ENCODE measurements around the gene LTBP1.
A peak's percentile ranks its signal among the peaks of the same experiment; 100 is the strongest.
"Not testable (repeated sequence)": the region's sequence is repeated elsewhere in the genome, so short reads cannot be mapped to it uniquely, and the experiment has no call there.

LTBP1 gene

DNA sequence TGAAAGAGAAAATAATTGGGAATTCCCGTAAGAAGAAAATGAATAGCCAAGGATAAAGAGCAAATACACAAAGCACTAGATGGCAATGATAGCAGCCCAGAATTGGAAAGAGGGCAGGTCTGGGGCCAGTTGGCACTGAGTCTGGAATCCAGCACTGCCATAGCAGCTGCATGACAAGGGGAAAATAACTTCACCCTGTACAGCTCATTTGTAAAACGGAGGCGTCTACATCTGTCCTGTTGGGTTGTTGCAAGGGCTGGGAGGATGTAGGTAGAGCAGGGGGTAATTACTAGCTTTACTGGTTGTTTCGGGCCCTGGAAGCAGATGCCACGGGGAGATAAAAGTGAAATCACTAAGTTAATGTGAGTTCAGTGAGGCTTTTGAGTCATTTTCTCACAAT, 419.7 kb downstream of the LTBP1 start:
- DNase-seq, result no peak

DNA sequence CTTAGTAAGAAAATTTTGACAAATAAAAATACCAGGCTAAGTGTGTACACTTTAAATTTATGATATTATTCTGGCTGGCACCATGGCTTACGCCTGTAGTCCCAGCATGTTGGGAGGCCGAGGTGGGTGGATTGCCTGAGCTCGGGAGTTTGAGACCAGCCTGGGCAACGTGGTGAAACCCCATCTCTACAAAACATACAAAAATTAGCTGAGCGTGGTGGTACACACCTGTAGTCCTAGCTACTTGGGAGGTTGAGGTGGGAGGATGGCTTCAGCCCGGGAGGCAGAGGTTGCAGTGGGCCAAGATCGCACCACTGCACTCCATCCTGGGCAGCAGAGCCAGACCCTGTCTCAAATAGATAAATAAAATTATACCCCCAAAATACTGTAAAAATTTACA, 421.8 kb downstream of the LTBP1 start:
- DNase-seq, result not testable (repeated sequence)

DNA sequence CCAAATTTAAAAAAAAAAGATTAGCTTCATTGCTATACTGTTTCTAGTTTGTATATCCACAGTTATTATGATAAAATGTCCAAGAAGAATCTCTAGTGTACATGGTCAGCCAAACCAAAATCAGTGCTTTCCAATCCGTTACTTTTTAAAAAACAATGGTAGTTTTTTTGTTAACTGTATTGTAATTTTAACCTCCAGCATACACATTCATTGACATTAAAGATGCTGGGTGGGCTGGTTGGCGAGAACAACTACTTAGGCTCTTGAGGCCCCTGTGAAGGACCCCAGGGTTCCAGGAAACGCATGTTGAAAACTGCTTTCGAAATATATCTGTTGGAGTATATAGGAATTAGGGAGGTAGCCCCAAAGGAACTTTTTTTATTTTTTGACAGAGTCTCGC, 422.4 kb downstream of the LTBP1 start:
- no peak for DNase-seq

- no peak for DNase-seq
Observed at GRCh38 chr2:33370636-33371265, 424.0 kb downstream of the LTBP1 start.

DNA sequence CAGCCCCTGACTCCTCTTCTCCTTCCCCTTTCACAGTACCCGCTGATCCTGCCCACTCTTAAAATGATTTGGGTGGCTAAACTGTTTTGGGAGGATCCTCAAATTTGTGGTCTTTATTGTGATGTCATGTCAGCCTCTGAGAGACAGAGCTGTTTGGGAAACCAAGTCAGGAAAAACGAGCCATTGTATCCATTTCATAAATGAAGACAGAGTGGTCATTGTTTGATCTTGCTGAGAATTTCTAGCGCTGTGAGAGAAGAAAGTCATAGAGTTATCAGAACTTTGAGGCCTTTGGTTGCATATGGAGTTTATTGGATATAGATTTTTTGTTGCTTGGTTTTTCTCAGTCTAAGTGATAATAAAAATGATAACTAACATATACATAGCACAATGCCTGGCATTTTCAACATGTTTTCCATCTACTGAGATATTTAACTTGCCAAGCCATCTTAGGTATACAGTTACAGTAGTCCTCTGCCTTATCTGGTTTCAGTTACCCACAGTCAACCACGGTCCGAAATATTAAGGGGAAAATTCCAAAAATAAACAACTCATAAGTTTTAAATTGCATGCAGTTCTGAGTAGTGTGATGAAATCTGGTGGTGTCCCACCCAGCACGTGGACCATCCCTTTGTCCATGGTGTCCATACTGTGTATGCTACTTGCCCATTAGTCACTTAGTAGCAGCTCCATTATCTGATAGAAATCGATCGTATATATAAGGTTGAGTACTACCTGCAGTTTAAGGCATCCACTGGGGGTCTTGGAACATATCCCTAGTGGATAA, 424.7 kb downstream of the LTBP1 start:
- no peak for DNase-seq

GRCh38 chr2:33372940-33373553, 426.3 kb downstream of the LTBP1 start:
- peak in 1 of 2 experiments; percentile 53 for DNase-seq

DNA sequence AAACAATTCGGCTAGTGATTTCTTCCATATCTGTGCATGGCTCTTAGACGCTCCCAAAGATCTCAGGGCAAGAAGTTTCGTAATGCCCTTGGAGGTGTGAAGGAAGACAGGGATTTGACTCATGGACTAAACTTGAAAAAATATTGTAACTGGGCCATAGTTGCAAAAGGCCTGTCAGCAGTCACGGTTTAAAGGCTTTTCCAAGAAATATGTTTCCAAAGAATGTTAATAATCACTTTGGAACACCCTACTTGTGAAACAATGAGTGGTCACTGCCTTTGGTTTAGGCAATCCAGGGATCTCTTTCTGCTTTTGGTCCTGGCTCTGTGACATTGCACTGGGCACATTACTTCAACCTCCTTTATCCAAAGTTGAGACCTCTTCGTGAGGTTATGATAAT, 427.2 kb downstream of the LTBP1 start:
- no peak for DNase-seq

GRCh38 chr2:33375054-33375453, 428.3 kb downstream of the LTBP1 start:
- DNase-seq, result no peak

DNA sequence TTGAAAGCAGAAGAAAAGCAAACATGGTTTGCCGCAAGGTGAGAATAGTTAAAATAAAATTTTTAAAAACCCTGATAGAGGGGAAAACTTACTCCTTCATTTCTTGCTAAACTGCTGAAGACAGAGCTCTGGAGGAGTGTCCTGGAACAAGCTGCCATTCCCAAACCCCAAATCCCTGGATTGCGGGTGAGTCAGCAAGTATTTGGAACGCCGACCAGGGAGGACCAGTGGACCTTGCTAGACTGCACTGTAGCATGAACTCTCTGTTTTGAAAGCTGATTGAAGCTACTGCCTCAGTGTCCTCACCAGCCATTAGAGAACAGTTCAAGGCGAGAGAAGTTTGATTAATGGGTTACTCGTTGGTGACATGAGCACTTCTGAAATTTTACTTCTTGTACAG, 430.3 kb downstream of the LTBP1 start:
- DNase-seq, result no peak

- no peak for DNase-seq
Observed at GRCh38 chr2:33378556-33379210, 431.9 kb downstream of the LTBP1 start.

- DNase-seq, result no peak
Observed at GRCh38 chr2:33380001-33380609, 433.4 kb downstream of the LTBP1 start.

GRCh38 chr2:33380719-33381118, 434.0 kb downstream of the LTBP1 start:
- DNase-seq, result no peak

- DNase-seq, result no peak
Observed at GRCh38 chr2:33381301-33381858, 434.6 kb downstream of the LTBP1 start.

DNA sequence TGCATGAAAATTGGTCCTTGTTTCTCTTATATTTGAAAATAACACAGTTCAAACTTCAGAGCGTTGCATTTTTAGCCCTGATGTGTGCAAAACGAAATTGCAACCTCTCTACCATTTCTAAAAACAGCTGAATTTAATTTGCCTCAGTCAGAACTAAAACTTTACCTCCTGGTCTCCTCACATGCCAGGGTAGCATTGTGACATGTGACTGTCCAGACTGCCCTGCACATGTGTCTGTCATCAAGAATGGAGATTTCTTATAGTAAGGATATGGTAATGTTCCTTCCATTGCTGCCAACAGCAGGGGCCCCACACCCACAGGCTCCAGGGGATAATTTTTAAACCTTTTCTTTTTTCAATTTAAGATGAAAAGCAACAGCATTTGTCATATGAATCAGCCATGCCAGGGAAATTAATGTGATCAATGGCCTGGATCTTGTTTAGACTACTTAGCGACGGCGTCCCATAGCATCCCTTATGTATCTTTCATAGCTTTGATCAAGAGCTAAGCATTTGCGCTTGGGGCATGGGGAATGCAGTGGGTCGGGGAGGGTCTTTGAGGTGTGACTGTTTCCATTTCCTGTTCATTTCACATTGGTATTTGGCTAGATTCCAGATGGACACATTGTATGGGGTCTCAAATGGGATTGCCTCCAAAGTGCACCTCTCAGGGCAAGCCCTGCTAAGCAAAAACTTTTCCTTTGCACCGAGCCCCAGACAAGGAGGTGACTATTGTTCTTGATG, 437.3 kb downstream of the LTBP1 start:
- DNase-seq, result no peak

DNA sequence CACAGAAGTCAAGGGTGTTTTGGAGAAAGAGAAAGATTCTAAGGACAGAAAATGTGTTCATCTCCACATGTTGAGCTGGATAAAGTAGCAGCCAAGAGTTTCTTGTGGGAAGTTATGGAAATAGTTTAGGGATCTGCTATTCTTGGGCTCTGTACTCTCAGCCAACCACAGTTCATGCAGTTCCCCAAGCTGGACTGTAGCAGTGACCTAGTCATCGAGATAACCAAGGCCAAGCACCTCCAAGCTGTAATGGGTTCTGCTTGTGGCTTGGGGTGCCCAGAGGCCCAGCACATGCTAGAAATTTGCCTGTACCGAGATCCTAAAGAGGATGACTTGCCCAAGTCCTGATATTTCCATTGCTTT, 437.8 kb downstream of the LTBP1 start:
- DNase-seq, result no peak

DNA sequence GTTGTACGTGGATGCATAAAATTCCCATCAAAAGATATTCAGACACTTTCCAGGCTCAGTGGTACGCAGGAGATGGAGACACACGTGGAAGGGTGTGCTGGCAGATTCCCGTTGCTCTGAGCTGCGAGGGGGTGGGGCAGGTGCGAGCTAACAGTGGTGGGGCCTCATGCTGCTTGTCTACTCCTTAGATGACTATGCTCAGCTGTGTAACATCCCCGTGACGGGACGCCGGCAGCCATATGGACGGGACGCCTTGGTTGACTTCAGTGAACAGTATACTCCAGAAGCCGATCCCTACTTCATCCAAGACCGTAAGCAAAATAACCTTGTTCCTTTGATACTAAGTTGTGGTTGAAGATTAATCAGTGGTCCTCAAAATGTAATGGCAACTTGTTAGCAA, 442.2 kb downstream of the LTBP1 start:
- DNase-seq, result no peak

- DNase-seq, result not testable (repeated sequence)
Observed at GRCh38 chr2:33389695-33390094, 442.9 kb downstream of the LTBP1 start.

DNA sequence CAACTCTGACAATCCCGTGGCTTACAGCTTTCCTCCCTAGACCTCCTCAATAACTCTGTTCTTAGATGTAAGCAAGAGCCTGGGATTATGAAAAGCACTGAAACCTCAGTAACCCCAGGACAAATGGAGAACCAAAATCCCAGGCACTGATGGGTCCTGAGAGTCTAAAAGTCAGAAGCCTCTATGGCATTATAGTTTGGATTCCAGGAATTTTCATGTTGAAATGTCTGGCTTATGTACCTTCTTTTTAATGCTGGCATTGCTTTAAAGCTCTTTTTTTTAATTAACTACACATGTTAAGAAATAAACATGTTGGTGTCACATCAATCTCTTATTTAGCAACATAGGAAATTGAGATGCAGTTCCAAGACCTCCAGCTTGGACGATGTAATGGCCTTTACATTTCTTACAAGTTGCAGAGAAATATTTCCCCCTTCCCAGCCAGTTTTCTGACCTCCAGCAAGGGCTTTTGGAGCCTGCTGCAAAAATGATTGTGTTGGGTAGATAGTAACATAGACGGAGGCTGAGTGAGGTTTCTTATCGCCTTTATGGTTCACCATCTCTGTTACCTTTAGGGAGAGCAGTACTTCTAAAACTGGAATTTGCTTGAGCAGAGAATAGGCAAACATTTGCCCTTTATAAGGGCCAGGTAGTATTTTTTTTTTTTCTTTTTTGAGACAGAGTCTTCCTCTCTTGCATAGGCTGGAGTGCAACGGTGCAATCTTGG, 444.9 kb downstream of the LTBP1 start:
- DNase-seq, result no peak

DNA sequence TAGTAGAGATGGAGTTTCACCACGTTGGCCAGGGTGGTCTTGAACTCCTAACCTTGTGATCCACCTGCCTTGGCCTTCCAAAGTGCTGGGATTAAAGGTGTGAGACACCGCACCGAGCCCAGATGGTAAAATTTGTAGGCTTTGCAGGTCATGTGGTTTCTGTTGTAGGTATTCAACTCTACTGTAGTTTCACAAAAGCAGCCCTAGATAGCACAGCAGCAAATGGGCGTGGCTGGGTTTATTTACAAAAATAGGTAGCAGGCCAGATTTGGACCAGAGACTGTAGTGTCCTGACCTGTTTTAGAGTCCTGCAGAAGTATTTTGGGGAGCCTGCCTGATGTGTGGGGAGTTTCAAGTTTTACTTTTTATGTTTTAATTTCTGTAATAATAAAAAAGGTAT, 445.6 kb downstream of the LTBP1 start:
- DNase-seq, result no peak

- no peak for DNase-seq
Observed at GRCh38 chr2:33395034-33395433, 448.3 kb downstream of the LTBP1 start.

GRCh38 chr2:33395655-33396249, 449.0 kb downstream of the LTBP1 start:
- peak in 1 of 2 experiments; percentile 55 for DNase-seq

Measured in NCI-H524 (cell line).